ENCODE measurements around the gene RGMA. TPM values are rescaled to one million over a fixed set of nuclear protein-coding genes. Genes with fewer than 3 reads are reported as not detected.

The RGMA gene
- total RNA-seq, 1 experiment from 2014 or later, result 1.3 TPM

DNA sequence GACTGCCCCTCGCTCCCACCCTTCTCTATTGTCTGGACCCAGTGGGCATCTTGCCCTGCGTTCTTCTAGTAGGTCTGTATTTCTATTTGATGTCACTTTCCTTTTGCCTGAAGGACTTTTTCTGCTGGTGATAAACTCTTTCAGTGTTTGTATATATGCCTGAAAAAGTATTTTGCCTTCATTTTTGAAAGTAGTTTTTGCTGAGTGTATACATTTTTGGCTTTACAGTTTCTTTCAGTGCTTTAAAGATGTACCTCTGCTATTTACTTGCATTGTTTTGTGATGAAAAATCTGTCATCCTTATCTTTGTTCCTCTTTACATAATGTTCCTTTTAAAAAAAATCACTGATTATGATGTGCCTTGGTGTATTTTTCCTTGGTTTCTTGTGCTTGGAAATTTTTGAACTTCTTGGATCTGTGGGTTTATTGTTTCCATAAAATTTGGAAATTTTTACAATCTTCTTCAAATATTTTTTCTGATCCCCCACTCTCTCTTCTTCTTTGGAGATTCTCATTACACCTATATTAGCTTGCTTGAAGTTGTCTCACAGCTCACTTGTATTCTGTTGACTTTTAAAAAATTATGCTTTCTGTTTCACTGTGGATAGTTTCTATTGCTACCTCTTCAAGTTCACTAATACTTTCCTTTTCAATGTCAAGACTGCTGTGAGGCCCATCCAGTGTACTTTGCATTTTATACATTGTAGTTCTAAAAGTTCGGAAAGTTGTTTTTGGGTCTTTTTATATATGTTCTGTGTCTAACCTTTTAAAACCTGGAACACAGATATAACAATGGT is 67.8 kb downstream of the RGMA start:
- intact Hi-C loops (cut with micrococcal nuclease), result no loop called here
- H3K4me3 ChIP-seq (ENCODE audit: low read length), result no peak overlapping the region
- H3K27ac ChIP-seq (ENCODE audit: low read length), result no peak overlapping the region
- no peaks in the 10 kb centered on the region for H3F3A ChIP-seq (ENCODE audit: low read length, unreplicated experiment)
- TF ChIP-seq EZH2 (IDR thresholded peaks at IDR 0.05; ENCODE audit: low read length, unreplicated experiment), result no peak
- H3K9me2 ChIP-seq (replicated peaks; ENCODE audit: low read length), result no peaks in the 10 kb centered on the region
- ChIA-PET POLR2A (ENCODE audit: unreplicated experiment) (no interaction called here), CTCF (no interaction called here)
- BruUV-seq (replicated peaks), result no TSS peak
- no peak for DNase-seq
- H3K4me1 ChIP-seq (ENCODE audit: insufficient read depth, low read length), result no peaks in the 10 kb centered on the region
- no peak overlapping the region for H3K9ac ChIP-seq (ENCODE audit: low read length)
- H3K27me3 ChIP-seq (ENCODE audit: low read length), result no peaks in the 10 kb centered on the region
- no peaks in the 10 kb centered on the region for H3K9me3 ChIP-seq (ENCODE audit: low read length)
- no peaks in the 10 kb centered on the region for H4K20me1 ChIP-seq (ENCODE audit: low read length)
- no peak overlapping the region for H2AFZ ChIP-seq (ENCODE audit: low read length)
- peaks cover 7% of the 10 kb centered on the region; the same call in 1 of the 2 replicates for H3K79me2 ChIP-seq (ENCODE audit: low read length)
- ATAC-seq, result no peak
- H3K4me2 ChIP-seq (ENCODE audit: low read length), result no peak overlapping the region
- H3K36me3 ChIP-seq (ENCODE audit: low read depth, low read length), result peaks cover 88% of the 10 kb centered on the region

DNA sequence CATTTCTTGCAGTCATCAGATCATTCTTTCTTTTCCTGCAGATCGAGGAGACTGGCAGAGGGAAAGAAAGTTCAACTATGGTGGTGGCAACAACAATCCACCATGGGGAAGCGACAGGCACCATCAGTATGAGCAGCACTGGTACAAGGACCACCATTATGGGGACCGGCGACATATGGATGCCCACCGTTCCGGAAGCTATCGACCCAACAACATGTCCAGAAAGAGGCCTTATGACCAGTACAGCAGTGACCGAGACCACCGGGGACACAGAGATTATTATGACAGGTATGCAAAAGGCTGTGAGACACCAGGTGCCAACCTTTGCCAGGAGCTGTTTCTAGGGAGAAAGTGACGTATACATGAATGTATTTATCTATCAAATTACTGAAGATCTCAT is 69.0 kb downstream of the RGMA start:
- no peaks in the 10 kb centered on the region for H3K4me1 ChIP-seq (ENCODE audit: insufficient read depth, low read length)
- DNase-seq (no peak), ATAC-seq (no peak)
- no peak overlapping the region for H3K4me2 ChIP-seq (ENCODE audit: low read length)
- no peak overlapping the region for H3K4me3 ChIP-seq (ENCODE audit: low read length)
- CTCF ChIA-PET, result no interaction called here
- H3K36me3 ChIP-seq (ENCODE audit: low read depth, low read length), result peaks cover 89% of the 10 kb centered on the region
- POLR2A ChIA-PET (ENCODE audit: unreplicated experiment), result no interaction called here
- no peak overlapping the region for H3K9ac ChIP-seq (ENCODE audit: low read length)
- H3K27ac ChIP-seq (ENCODE audit: low read length), result no peak overlapping the region
- no peaks in the 10 kb centered on the region for H3K9me3 ChIP-seq (ENCODE audit: low read length)
- H3F3A ChIP-seq (ENCODE audit: low read length, unreplicated experiment), result no peaks in the 10 kb centered on the region
- intact Hi-C loops (cut with micrococcal nuclease), result loop anchor here (10.0 kb wide), 1 partner anchor 55 kb away; no protein-coding TSS in a partner anchor
- H4K20me1 ChIP-seq (ENCODE audit: low read length), result no peaks in the 10 kb centered on the region
- no TSS peak for BruUV-seq (replicated peaks)
- H3K79me2 ChIP-seq (ENCODE audit: low read length), result peaks cover 7% of the 10 kb centered on the region; the same call in 1 of the 2 replicates
- H3K9me2 ChIP-seq (replicated peaks; ENCODE audit: low read length), result no peaks in the 10 kb centered on the region
- H2AFZ ChIP-seq (ENCODE audit: low read length), result no peak overlapping the region
- H3K27me3 ChIP-seq (ENCODE audit: low read length), result no peaks in the 10 kb centered on the region
- no peak for TF ChIP-seq EZH2 (IDR thresholded peaks at IDR 0.05; ENCODE audit: low read length, unreplicated experiment)
- TF ChIP-seq EZH2phosphoT487 (IDR thresholded peaks at IDR 0.05; ENCODE audit: borderline replicate concordance, low read length), result no peak
- TF ChIP-seq, protein P1, sequence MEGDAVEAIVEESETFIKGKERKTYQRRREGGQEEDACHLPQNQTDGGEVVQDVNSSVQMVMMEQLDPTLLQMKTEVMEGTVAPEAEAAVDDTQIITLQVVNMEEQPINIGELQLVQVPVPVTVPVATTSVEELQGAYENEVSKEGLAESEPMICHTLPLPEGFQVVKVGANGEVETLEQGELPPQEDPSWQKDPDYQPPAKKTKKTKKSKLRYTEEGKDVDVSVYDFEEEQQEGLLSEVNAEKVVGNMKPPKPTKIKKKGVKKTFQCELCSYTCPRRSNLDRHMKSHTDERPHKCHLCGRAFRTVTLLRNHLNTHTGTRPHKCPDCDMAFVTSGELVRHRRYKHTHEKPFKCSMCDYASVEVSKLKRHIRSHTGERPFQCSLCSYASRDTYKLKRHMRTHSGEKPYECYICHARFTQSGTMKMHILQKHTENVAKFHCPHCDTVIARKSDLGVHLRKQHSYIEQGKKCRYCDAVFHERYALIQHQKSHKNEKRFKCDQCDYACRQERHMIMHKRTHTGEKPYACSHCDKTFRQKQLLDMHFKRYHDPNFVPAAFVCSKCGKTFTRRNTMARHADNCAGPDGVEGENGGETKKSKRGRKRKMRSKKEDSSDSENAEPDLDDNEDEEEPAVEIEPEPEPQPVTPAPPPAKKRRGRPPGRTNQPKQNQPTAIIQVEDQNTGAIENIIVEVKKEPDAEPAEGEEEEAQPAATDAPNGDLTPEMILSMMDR (conservative IDR thresholded peaks at IDR 0.05; ENCODE audit: low read depth, low read length), result no peak

DNA sequence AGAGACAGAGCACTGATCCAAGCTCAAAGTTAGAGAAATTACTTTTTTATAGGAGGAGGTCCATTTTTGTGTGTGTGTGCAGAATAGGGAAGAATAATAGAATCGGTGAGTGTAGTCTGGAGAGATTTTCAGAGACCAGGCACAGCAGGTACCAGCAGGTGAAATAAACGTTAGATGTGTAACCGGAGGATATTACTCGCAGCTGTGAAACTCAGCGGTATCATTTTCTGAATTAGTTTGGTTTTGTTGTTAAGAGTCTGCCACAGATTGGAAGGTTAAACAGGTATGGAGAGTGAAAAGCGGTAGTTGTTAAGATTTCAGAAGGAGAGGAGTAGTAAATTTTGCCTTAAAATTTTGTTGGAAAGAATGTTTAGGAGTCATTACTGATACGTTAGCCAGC is 69.9 kb downstream of the RGMA start:
- ATAC-seq (no peak), DNase-seq (no peak)
- Histone ChIP-seq H3K4me2 (ENCODE audit: low read length) (no peak overlapping the region), H3K27ac (ENCODE audit: low read length) (no peak overlapping the region), H4K20me1 (ENCODE audit: low read length) (no peaks in the 10 kb centered on the region), H3K9ac (ENCODE audit: low read length) (no peak overlapping the region), H3K4me1 (ENCODE audit: insufficient read depth, low read length) (no peaks in the 10 kb centered on the region), H3K79me2 (ENCODE audit: low read length) (peaks cover 7% of the 10 kb centered on the region; the same call in 1 of the 2 replicates), H3K9me2 (replicated peaks; ENCODE audit: low read length) (no peaks in the 10 kb centered on the region), H3K4me3 (ENCODE audit: low read length) (no peak overlapping the region), H2AFZ (ENCODE audit: low read length) (no peak overlapping the region), H3K9me3 (ENCODE audit: low read length) (no peaks in the 10 kb centered on the region), H3F3A (ENCODE audit: low read length, unreplicated experiment) (no peaks in the 10 kb centered on the region), H3K27me3 (ENCODE audit: low read length) (no peaks in the 10 kb centered on the region), H3K36me3 (ENCODE audit: low read depth, low read length) (peaks cover 88% of the 10 kb centered on the region)
- no TSS peak for BruUV-seq (replicated peaks)
- POLR2A ChIA-PET (ENCODE audit: unreplicated experiment), result no interaction called here
- CTCF ChIA-PET, result interaction anchor here (0.6 kb wide), 1 partner anchor 128 kb away, joined by 4 read pairs; no protein-coding TSS in a partner anchor
- TF ChIP-seq EZH2phosphoT487 (IDR thresholded peaks at IDR 0.05; ENCODE audit: borderline replicate concordance, low read length) (no peak), EZH2 (IDR thresholded peaks at IDR 0.05; ENCODE audit: low read length, unreplicated experiment) (no peak)
- TF ChIP-seq, protein P1 (conservative IDR thresholded peaks at IDR 0.05; ENCODE audit: low read depth, low read length), result no peak
- intact Hi-C loops (cut with micrococcal nuclease), result loop anchor here (10.0 kb wide), 1 partner anchor 54 kb away; no protein-coding TSS in a partner anchor

All from PC-3 (cell line).